ENCODE measurements around the gene PFDN1.

Gene PFDN1

DNA sequence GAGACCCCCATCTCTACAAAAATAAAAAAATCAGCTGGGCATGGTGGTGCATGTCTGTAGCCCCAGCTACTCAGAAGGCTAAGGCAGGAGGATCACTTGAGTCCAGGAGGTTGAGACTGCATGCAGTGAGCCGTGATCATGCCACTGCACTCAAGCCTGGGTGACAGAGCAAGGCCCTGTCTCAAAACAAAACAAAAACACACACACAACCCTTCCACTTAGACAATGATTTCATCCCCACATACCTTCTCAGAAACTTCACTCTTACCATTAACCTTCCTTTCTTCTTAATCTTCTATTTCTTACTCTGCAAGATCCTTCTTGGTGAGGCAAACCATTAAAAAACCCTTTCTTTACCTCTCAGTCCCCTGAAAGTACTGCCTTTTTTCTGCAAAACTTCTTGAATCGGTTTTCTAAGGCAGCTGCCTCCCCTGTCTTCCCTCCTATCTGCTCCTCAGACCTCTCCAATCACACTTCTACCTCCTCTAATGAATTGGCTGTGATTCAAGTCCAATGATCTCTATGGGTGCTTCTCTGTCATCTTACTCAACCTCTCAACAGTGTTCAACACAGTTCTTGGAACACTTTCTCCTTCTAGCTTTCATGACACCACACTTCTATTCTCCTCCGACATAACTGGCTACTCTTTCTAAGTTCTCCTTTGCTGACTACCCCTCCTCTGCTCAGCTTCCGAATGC is 47.3 kb downstream of the PFDN1 start:
- no peak for DNase-seq (ENCODE audit: low read depth)
- H3K4me3 ChIP-seq (ENCODE audit: low read depth, low read length), result no peak overlapping the region
- in situ Hi-C loops (cut with HindIII; ENCODE audit: low sequenced_read_pairs), result no loop called here
- TF ChIP-seq, protein P1, sequence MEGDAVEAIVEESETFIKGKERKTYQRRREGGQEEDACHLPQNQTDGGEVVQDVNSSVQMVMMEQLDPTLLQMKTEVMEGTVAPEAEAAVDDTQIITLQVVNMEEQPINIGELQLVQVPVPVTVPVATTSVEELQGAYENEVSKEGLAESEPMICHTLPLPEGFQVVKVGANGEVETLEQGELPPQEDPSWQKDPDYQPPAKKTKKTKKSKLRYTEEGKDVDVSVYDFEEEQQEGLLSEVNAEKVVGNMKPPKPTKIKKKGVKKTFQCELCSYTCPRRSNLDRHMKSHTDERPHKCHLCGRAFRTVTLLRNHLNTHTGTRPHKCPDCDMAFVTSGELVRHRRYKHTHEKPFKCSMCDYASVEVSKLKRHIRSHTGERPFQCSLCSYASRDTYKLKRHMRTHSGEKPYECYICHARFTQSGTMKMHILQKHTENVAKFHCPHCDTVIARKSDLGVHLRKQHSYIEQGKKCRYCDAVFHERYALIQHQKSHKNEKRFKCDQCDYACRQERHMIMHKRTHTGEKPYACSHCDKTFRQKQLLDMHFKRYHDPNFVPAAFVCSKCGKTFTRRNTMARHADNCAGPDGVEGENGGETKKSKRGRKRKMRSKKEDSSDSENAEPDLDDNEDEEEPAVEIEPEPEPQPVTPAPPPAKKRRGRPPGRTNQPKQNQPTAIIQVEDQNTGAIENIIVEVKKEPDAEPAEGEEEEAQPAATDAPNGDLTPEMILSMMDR (IDR thresholded peaks at IDR 0.05; ENCODE audit: low read depth, low read length, missing control alignments), result no peak

GRCh38 chr5:140253985-140254384 is 48.9 kb downstream of the PFDN1 start:
- TF ChIP-seq, protein P1 (IDR thresholded peaks at IDR 0.05; ENCODE audit: low read depth, low read length, missing control alignments), result no peak
- in situ Hi-C loops (cut with HindIII; ENCODE audit: low sequenced_read_pairs), result no loop called here
- DNase-seq (ENCODE audit: low read depth), result no peak
- H3K4me3 ChIP-seq (ENCODE audit: low read depth, low read length), result no peak overlapping the region

DNA sequence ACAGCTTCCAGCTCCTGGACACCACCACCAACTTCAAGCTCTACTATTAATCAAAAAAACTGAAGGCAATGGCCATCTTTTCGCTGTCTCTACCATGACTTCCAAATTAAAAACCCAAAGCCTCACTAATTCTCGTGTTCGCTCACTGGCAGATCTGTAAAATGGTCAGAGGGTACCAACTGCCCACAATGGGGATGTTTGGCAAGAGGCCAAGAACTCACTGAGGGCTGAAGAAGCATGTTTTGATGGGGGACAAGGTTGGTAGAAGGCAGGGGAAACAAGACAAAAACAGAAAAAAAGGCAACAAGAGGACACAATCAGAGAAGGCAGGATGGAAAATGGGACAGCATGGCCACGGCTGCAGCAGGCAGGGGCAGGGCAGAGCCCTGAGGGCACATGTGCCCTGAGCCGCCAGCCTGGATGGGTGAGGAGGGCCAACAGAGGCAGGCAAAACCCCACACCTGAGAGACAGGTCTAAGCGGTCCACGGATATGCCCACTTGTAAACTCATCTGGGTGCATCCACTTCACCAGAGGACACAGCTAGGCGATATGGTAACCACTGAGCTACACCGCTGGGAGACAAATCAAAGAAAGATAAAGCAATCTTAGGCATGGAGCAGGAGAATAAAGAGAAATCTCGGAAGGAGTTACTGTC is 50.3 kb downstream of the PFDN1 start:
- TF ChIP-seq, protein P1 (IDR thresholded peaks at IDR 0.05; ENCODE audit: low read depth, low read length, missing control alignments), result no peak
- DNase-seq (ENCODE audit: low read depth), result no peak
- no peak overlapping the region for H3K4me3 ChIP-seq (ENCODE audit: low read depth, low read length)
- in situ Hi-C loops (cut with HindIII; ENCODE audit: low sequenced_read_pairs), result no loop called here

GRCh38 chr5:140251527-140251973 is 51.4 kb downstream of the PFDN1 start:
- TF ChIP-seq, protein P1 (IDR thresholded peaks at IDR 0.05; ENCODE audit: low read depth, low read length, missing control alignments), result no peak
- in situ Hi-C loops (cut with HindIII; ENCODE audit: low sequenced_read_pairs), result no loop called here
- H3K4me3 ChIP-seq (ENCODE audit: low read depth, low read length), result no peak overlapping the region
- DNase-seq (ENCODE audit: low read depth), result peak; percentile 46

DNA sequence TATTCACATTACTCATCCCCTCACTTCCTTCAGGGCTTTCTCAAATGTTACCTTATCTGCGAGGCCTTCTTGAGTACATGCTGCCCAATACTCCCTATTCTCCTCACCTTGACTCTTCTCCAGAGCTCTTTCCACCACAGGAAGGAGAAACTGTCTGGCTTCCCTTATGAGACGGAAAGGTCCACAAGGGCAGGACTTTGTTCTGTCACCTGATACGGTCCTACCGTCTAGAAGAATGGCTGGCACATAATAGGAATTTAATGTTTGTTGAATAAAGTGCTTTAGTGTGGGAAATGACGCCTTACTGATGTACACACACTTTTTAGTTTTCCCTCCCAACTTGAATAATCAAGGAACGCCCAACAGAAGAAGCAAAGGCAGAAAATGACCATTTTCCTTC is 52.5 kb downstream of the PFDN1 start:
- TF ChIP-seq, protein P1 (IDR thresholded peaks at IDR 0.05; ENCODE audit: low read depth, low read length, missing control alignments), result no peak
- in situ Hi-C loops (cut with HindIII; ENCODE audit: low sequenced_read_pairs), result no loop called here
- DNase-seq (ENCODE audit: low read depth), result no peak
- H3K4me3 ChIP-seq (ENCODE audit: low read depth, low read length), result no peak overlapping the region

DNA sequence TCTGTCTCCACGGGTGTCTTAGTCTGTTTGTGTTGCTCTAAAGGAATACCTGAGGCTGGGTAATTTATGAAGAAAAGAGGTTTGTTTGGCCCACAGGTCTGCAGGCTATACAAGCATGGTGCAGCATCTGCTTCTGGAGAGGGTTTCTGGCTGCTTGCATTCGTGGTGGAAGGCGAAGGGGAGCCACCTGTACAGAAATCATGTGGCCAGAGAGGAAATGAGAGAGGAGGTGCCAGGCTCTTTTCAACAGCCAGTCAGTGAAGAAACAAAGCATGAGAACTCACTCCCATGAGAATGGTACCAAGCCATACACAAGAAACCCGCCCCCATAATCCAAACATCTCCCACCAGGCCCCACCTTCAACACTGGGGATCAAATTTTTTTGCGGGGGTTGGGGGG is 53.4 kb downstream of the PFDN1 start:
- H3K4me3 ChIP-seq (ENCODE audit: low read depth, low read length), result no peak overlapping the region
- DNase-seq (ENCODE audit: low read depth), result no peak
- TF ChIP-seq, protein P1 (IDR thresholded peaks at IDR 0.05; ENCODE audit: low read depth, low read length, missing control alignments), result no peak
- in situ Hi-C loops (cut with HindIII; ENCODE audit: low sequenced_read_pairs), result no loop called here

Data from astrocyte of the cerebellum (primary cell).